Endodermal cell (in vitro differentiated cells): ENCODE results near the gene MADCAM1. TPM values are rescaled to one million over a fixed set of nuclear protein-coding genes. Genes with fewer than 3 reads are reported as not detected.

Experiments used
- DNase-seq: peaks from one replicate; pipeline ENCODE4 v3.0.0-alpha.2; 2017
- H3K27ac ChIP-seq: 2 replicates; pipeline ENCODE4 v1.5.1; 2013; ENCODE audit warnings: mild to moderate bottlenecking, low read depth, low read length, moderate library complexity
- H3K27me3 ChIP-seq: 2 replicates; pipeline ENCODE4 v1.6.1; 2013; ENCODE audit warnings: mild to moderate bottlenecking, low read length, moderate library complexity; ENCODE audit not compliant: insufficient read depth, control insufficient read depth, poor library complexity, severe bottlenecking
- H3K36me3 ChIP-seq: 2 replicates; pipeline ENCODE4 v1.7.0; 2013; ENCODE audit warnings: mild to moderate bottlenecking, low read length, moderate library complexity; ENCODE audit not compliant: control insufficient read depth, insufficient read depth
- H3K4me1 ChIP-seq: one replicate; pipeline ENCODE4 v1.7.0; 2013; ENCODE audit warnings: low read length; ENCODE audit not compliant: control insufficient read depth, insufficient read depth
- H3K4me3 ChIP-seq: 2 replicates; pipeline ENCODE4 v1.5.1; 2013; ENCODE audit warnings: mild to moderate bottlenecking, low read length, moderate library complexity
- H3K9ac ChIP-seq: 2 replicates; pipeline ENCODE4 v1.6.1; 2013; ENCODE audit warnings: mild to moderate bottlenecking, low read length, moderate library complexity; ENCODE audit not compliant: poor library complexity, severe bottlenecking; ENCODE audit errors: extremely low read depth
- H3K9me3 ChIP-seq: 2 replicates; pipeline ENCODE4 v1.6.1; 2013; ENCODE audit warnings: mild to moderate bottlenecking, low read length, moderate library complexity; ENCODE audit not compliant: control insufficient read depth
- H3K27ac Mint-ChIP-seq: 2 replicates; pipeline ENCODE4 v1.8.0; 2020; ENCODE audit warnings: mixed read lengths
- H3K27me3 Mint-ChIP-seq: 2 replicates; pipeline ENCODE4 v1.8.0; 2021; ENCODE audit warnings: mild to moderate bottlenecking, mixed read lengths; ENCODE audit not compliant: insufficient read depth
- H3K36me3 Mint-ChIP-seq: 2 replicates; pipeline ENCODE4 v1.8.0; 2020; ENCODE audit warnings: low read depth, mixed read lengths
- H3K4me1 Mint-ChIP-seq: 2 replicates; pipeline ENCODE4 v1.8.0; 2020; ENCODE audit warnings: mixed read lengths
- H3K4me3 Mint-ChIP-seq: 2 replicates; pipeline ENCODE4 v1.8.0; 2020; ENCODE audit warnings: mild to moderate bottlenecking, moderate library complexity, mixed read lengths
- H3K9me3 Mint-ChIP-seq: 2 replicates; pipeline ENCODE4 v1.8.0; 2020; ENCODE audit warnings: mild to moderate bottlenecking, mixed read lengths
- WGBS, 2 experiments: methylation state at CpG; one replicate each; pipeline versions ENCODE4 v1.1.5 to v1.1.7; 2013; ENCODE audit warnings: missing lambda C conversion rate in 2 of 2, mixed read lengths in 1 of 2; ENCODE audit not compliant: insufficient coverage in 1 of 2, insufficient read length in 1 of 2; 5-methylcytosine and 5-hydroxymethylcytosine counted together
- total RNA-seq, 2 donors: library from RNA; stranded (reverse); fragmentation: NEBNext Ultra II Directional in 1 of 2; extraction: Animal tissue kit (Norgen Biotek cat#: 25700) in 1 of 2; gene quantifications; 2 replicates in 1 of 2; 3 replicates in 1 of 2; pipeline ENCODE4 v1.2.1, GENCODE V29; 2021
- TF ChIP-seq, protein P1 (sequence below): fragments of 200-600 bp; sonication (generic); conservative IDR thresholded peaks from 2 replicates; pipeline ENCODE4 v1.5.0; 2021; ENCODE audit warnings: antibody characterized with exemption, mild to moderate bottlenecking

The MADCAM1 gene
- total RNA-seq, 2 donors from 2014 or later, result 0.46 to 1.5 TPM

DNA sequence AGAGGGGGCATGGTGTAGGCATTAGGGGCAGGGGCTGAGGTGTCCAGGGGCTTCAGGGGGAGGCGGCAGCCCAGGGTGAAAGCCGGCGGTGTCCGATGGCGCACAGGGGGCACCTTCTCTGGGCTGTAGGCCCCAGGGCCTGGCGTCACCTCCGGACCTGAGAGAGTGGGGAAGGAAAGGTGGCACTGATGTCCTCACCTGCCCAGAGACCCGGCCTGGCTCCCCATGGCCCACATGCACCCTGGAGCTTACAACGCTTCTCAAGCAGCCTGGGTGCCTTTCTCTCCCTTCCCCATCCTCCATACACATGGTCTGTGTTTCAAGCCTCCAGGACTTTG is 32.1 kb upstream of the MADCAM1 start:
- Mint-ChIP-seq H3K9me3 (no peaks in the 10 kb centered on the region), H3K4me3 (no peak overlapping the region), H3K27me3 (peaks cover 12% of the 10 kb centered on the region), H3K4me1 (peaks cover 3% of the 10 kb centered on the region), H3K27ac (no peak overlapping the region), H3K36me3 (no peaks in the 10 kb centered on the region)
- H3K9me3 ChIP-seq, result no peaks in the 10 kb centered on the region
- TF ChIP-seq, protein P1, sequence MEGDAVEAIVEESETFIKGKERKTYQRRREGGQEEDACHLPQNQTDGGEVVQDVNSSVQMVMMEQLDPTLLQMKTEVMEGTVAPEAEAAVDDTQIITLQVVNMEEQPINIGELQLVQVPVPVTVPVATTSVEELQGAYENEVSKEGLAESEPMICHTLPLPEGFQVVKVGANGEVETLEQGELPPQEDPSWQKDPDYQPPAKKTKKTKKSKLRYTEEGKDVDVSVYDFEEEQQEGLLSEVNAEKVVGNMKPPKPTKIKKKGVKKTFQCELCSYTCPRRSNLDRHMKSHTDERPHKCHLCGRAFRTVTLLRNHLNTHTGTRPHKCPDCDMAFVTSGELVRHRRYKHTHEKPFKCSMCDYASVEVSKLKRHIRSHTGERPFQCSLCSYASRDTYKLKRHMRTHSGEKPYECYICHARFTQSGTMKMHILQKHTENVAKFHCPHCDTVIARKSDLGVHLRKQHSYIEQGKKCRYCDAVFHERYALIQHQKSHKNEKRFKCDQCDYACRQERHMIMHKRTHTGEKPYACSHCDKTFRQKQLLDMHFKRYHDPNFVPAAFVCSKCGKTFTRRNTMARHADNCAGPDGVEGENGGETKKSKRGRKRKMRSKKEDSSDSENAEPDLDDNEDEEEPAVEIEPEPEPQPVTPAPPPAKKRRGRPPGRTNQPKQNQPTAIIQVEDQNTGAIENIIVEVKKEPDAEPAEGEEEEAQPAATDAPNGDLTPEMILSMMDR, result no peak
- no peak overlapping the region for H3K4me3 ChIP-seq
- H3K27ac ChIP-seq, result no peak overlapping the region
- no peaks in the 10 kb centered on the region for H3K36me3 ChIP-seq
- no peak for DNase-seq
- no peak overlapping the region for H3K9ac ChIP-seq
- 97 to 98% methylated on average over 7 to 9 of the region's 9 CpGs for WGBS, 2 experiments
- no peaks in the 10 kb centered on the region for H3K27me3 ChIP-seq
- H3K4me1 ChIP-seq, result no peaks in the 10 kb centered on the region

DNA sequence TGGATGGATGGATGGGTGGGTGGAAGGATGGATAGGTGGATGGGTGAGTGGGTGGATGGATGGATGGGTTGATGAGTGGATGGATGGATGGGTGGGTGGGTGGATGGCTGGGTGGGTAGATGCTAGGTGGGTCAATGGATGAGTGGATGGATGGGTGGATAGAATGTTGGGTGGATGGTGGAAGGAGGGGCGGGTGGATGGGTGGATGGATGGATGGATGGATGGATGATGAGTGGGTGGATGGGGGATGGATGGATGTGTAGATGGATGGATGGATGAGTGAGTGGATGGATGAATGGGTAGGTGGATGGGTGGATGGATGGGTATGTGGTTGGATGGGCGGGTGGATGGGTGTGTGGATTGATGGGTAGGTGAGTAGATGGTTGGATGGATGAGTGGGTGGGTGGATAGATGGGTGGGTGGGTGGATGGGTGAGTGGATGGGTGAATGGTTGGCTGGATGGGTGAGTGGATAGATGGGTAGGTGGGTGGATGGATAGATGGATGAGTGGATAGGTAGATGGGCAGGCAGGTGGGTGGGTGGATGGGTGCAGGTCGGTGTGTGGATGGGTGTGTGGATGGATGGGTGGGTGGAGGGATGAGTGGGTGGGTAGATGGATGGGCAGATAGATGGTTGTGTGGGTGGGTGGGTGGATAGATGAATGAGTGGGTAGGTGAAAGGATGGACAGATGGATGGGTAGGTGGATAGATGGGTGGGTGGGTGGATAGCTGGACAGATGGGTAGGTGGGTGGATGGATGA is 31.1 kb upstream of the MADCAM1 start:
- H3K36me3 Mint-ChIP-seq, result no peaks in the 10 kb centered on the region
- TF ChIP-seq, protein P1, result no peak
- Histone ChIP-seq H3K27me3 (no peaks in the 10 kb centered on the region), H3K9me3 (no peaks in the 10 kb centered on the region), H3K36me3 (no peaks in the 10 kb centered on the region), H3K27ac (no peak overlapping the region), H3K9ac (no peak overlapping the region), H3K4me3 (no peak overlapping the region), H3K4me1 (no peaks in the 10 kb centered on the region)
- H3K4me1 Mint-ChIP-seq, result no peaks in the 10 kb centered on the region
- DNase-seq, result no peak
- H3K4me3 Mint-ChIP-seq, result no peak overlapping the region
- peaks cover 12% of the 10 kb centered on the region for H3K27me3 Mint-ChIP-seq
- WGBS, 2 experiments, result 86 to 100% methylated on average over 2 to 3 of the region's 3 CpGs
- no peak overlapping the region for H3K27ac Mint-ChIP-seq
- no peaks in the 10 kb centered on the region for H3K9me3 Mint-ChIP-seq

DNA sequence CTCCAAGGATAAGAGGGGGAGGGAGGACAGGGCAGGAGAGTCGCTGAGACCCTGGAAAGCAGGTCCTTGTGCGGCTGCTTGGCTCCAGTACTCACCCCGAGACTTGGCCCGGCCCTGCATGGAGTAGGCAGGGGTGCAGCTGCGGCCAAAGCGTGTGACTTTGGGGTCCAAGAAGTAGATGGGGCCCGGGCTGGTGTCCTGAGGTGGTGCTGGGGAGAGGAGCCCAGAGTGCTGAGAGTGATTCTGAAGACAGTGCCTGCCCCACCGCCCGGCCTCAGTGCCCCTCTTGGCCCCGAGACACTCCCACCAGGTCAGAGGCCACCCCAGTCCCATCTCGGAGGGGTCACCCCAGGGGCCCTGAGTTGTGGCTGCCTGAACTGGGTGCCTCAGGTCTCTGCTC is 28.7 kb upstream of the MADCAM1 start:
- TF ChIP-seq, protein P1, result no peak
- no peaks in the 10 kb centered on the region for H3K4me1 Mint-ChIP-seq
- 71 to 87% methylated on average over 6 to 11 of the region's 11 CpGs for WGBS, 2 experiments
- no peaks in the 10 kb centered on the region for H3K4me1 ChIP-seq
- no peaks in the 10 kb centered on the region for H3K36me3 Mint-ChIP-seq
- H3K9me3 ChIP-seq, result no peaks in the 10 kb centered on the region
- H3K9ac ChIP-seq, result no peak overlapping the region
- H3K4me3 Mint-ChIP-seq, result no peak overlapping the region
- H3K27ac ChIP-seq, result no peak overlapping the region
- H3K4me3 ChIP-seq, result no peak overlapping the region
- H3K27me3 ChIP-seq, result no peaks in the 10 kb centered on the region
- peaks cover 9% of the 10 kb centered on the region for H3K27me3 Mint-ChIP-seq
- no peaks in the 10 kb centered on the region for H3K36me3 ChIP-seq
- DNase-seq, result no peak
- H3K27ac Mint-ChIP-seq, result no peak overlapping the region
- H3K9me3 Mint-ChIP-seq, result no peaks in the 10 kb centered on the region
